NB4 (cell line): ENCODE measurements around the gene MICA.
"Not testable (repeated sequence)": the region's sequence is repeated elsewhere in the genome, so short reads cannot be mapped to it uniquely, and the experiment has no call there.

Source experiments
- DNase-seq: peaks from one replicate; pipeline ENCODE4 v3.0.0; 2010; ENCODE audit warnings: low read depth
- H3K4me3 ChIP-seq: one replicate; pipeline ENCODE4 v1.5.1; 2011; ENCODE audit warnings: mild to moderate bottlenecking, low read depth, low read length, moderate library complexity
- MYC ChIP-seq: IDR thresholded peaks from 2 replicates; pipeline ENCODE4 v1.6.1; 2011; ENCODE audit warnings: low read depth, low read length
- POLR2A ChIP-seq: IDR thresholded peaks from 2 replicates; pipeline ENCODE4 v1.6.1; 2011; ENCODE audit warnings: mild to moderate bottlenecking; ENCODE audit not compliant: insufficient read length; ENCODE audit errors: extremely low read depth
- TF ChIP-seq, protein P1 (sequence below): IDR thresholded peaks from one replicate; pipeline ENCODE4 v1.5.1; 2012; ENCODE audit warnings: low read depth, low read length
- TF ChIP-seq, protein P2 (sequence below): IDR thresholded peaks from 2 replicates; pipeline ENCODE4 v1.6.1; 2011; ENCODE audit warnings: low read depth, low read length

MICA gene

DNA sequence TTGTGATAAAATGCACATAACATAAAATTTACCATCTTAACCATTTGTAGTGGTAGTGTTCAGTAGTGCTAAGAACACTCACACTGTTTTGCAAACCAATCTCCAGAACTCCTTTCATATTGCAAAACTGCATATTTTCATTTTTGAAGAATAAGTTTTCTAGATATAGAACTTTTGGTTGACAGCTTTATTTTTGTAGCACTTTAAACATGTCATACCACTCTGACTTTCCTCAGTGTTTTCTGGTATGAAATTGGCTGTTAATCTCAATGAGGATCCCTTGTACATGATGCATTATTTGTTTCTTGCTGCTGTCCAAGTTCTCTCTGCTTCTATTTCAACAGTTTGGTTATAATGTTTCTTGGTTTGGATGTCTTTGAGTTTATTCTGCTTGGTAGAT lies 49.5 kb downstream of the MICA start:
- no peak for DNase-seq
- TF ChIP-seq, protein P1, sequence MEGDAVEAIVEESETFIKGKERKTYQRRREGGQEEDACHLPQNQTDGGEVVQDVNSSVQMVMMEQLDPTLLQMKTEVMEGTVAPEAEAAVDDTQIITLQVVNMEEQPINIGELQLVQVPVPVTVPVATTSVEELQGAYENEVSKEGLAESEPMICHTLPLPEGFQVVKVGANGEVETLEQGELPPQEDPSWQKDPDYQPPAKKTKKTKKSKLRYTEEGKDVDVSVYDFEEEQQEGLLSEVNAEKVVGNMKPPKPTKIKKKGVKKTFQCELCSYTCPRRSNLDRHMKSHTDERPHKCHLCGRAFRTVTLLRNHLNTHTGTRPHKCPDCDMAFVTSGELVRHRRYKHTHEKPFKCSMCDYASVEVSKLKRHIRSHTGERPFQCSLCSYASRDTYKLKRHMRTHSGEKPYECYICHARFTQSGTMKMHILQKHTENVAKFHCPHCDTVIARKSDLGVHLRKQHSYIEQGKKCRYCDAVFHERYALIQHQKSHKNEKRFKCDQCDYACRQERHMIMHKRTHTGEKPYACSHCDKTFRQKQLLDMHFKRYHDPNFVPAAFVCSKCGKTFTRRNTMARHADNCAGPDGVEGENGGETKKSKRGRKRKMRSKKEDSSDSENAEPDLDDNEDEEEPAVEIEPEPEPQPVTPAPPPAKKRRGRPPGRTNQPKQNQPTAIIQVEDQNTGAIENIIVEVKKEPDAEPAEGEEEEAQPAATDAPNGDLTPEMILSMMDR: no peak
- TF ChIP-seq, protein P2, sequence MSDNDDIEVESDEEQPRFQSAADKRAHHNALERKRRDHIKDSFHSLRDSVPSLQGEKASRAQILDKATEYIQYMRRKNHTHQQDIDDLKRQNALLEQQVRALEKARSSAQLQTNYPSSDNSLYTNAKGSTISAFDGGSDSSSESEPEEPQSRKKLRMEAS: no peak
- TF ChIP-seq MYC (no peak), POLR2A (no peak)
- no peak overlapping the region for H3K4me3 ChIP-seq

DNA sequence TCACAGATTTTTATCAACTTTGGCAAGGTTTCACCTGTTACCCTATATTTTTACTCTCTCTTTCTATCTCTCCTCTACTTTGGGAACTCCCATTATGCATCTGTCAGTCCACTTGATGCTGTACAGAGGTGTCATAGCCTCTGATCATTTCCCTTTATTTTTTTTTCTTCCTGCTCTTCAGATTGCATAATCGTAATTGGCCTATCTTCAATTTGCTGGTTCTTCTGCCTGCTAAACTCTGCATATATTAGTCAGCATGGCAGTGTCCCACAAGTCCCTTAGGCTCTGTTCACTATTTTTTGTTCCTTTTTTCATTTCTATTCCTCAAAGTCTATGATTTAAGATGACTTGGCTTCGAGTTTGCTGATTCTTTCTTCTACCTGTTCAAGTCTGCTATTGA lies 49.9 kb downstream of the MICA start:
- no peak overlapping the region for H3K4me3 ChIP-seq
- peak; percentile 72 for DNase-seq
- TF ChIP-seq MYC (no peak), POLR2A (no peak)
- TF ChIP-seq, protein P1: no peak

DNA sequence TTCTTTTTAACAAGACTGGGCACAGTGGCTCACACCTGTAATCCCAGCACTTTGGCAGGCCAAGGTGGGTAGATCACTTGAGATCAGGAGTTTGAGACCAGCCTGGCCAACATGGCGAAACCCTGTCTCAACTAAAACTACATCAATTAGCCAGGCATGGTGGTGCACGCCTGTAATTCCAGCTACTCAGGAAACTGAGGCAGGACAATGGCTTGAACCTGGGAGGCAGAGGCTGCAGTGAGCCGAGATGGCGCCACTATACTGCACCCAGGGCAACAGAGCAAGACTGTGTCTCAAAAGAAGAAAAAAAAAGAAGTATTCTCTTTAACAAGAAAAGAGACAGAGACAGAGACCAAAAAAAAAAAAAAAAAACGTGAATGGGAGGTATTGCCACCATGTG lies 56.5 kb downstream of the MICA start:
- DNase-seq: not testable (repeated sequence)

DNA sequence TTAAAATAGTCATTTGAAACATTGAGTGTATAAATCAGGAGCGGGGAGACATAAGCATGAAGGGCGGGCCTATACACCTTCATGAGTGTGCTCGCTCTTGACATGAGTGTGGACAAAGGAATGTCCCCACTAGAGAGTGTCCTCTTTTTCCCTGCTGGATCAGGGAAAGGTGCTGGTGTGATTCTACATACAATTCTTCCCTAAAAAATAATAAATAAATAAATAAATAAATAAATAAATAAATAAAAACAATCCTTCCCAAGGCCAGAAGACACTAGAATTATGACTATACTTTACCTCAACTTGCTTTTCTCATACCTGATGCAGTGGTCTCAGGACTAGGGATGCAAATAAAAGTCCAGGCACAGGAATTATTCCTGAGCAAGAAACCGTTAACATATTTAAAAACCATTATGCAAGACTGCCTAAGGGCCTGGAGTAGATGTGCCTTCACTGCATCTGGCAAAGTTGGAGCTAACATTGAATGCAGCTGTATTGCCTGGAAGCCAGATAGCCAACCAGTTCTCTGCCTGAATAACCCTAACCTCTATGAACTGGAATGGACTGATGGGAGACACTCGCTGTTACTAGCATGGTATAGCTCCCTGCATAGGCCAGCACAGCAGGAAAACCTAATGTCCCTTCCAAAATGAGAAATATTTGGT lies 57.1 kb downstream of the MICA start:
- no peak for DNase-seq
- H3K4me3 ChIP-seq: no peak overlapping the region
- TF ChIP-seq, protein P2: no peak
- TF ChIP-seq POLR2A: no peak
- TF ChIP-seq MYC: no peak
- TF ChIP-seq, protein P1: no peak

More for the DNA sequence above, 56.5 kb downstream of the MICA start:
- not testable (repeated sequence) for H3K4me3 ChIP-seq

DNA sequence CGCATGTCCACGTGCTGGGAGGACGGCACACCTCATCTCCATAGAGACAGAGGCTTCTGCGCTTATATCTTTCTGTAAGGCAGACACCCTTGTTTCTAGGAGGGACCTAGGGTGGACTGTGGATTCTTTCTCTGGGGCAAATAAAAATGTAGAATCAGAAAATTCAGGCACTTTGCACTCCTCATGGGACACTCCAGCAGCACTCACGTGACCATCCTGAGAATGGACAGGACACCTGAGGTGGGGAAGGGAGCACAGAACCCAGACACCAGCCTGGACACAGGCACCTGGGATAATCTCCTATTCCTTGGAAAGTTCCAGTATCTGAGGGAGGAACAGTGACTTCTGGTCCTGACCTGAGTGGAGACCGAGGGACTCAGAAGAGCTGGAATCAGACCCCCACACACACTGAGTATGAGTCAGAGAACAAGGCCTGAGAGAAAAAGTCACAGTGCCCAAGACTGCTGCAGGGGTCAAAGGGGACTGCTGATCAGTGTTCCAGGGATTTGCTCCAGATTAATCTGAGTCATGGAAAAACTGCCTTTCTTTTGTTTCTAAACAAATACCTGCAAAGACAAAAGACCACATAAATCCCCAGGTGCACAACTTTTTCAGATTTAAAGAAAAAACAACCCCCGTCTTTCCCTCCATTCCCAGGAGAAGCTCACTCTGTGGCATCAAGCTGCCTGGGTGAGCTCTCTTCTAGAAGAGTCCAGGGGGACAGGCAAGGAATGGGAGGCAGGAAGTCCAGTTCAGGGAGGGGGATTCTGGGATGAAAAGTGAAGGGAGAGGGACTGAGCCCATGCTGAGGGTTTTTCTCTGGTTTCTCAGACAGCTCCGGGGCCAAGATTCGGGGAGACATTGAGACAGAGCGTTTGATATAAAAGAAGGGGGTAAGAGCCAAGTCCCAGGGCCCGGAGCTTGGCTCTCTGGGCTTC lies 58.9 kb downstream of the MICA start:
- TF ChIP-seq POLR2A: no peak
- no peak for TF ChIP-seq MYC
- TF ChIP-seq, protein P2: no peak
- TF ChIP-seq, protein P1: no peak
- H3K4me3 ChIP-seq: no peak overlapping the region
- DNase-seq: no peak

DNA sequence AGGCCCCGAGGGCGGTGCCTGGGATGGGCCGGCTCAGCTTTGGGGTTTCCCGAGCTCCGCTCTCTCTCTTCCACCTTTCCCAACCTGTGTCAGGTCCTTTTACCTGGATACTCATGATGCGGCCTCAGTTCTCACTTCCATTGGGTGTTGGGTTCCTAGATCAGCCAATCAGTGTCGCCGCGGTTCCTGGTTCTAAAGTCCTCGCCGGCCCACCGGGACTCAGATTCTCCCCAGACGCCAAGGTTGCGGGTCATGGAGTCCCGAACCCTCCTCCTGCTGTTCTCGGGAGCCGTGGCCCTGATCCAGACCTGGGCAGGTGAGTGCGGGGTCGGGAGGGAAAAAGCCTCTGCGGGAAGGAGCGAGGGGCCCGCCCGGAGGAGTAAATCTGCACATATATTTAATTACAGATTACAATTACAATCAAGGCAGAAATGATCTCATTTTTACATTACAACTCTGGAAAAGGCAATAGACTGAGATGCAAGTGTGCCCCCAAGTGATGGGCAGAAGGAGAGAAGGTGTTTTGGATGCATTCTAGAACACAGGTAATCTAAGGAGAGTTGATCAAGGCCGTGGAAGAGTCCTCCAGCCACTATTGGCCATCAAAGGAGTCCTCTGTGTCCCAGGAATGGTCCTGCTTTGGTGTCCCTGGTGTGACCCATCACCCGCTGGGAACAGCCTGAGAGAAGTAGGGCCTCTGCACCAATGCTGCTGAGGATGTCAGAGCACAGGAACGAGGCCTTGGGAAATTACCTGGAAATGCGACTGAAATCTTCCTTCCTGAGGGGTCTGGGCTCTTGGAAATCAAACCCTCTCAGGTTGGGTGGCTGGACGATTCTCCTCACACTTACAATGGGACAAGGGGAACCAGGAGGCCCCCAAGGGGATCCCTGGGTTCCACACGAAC lies 59.8 kb downstream of the MICA start:
- no peak overlapping the region for H3K4me3 ChIP-seq
- TF ChIP-seq, protein P2: no peak
- TF ChIP-seq, protein P1: no peak
- TF ChIP-seq POLR2A: no peak
- TF ChIP-seq MYC: no peak
- no peak for DNase-seq
